Pancreas (tissue), 10 donors: Measurements from ENCODE around the gene LHPP. TPM values are rescaled to one million over a fixed set of nuclear protein-coding genes. Genes with fewer than 3 reads are reported as not detected.
A peak's percentile ranks its signal among the peaks of the same experiment; 100 is the strongest.

Experiments used
- ATAC-seq, 4 donors: fragments of 200-7000 bp; cut with Tn5 transposase; one replicate each; pipeline versions ENCODE4 v1.8.0 to v1.9.1; 2020; ENCODE audit warnings: mild to moderate bottlenecking in 4 of 4, moderate library complexity in 4 of 4
- DNase-seq, 6 donors: peaks; one replicate each; pipeline ENCODE4 v3.0.0-alpha.2; 2020
- FAIRE-seq: peaks from 2 replicates; lab custom pipeline; 2012; peaks lifted over from hg19 to GRCh38; lab: Jason Lieb, UNC
- H3K27ac ChIP-seq, 4 donors: fragments of 200-600 bp; sonication (generic); 1 replicate in 3 of 4; 2 replicates in 1 of 4; pipeline versions ENCODE4 v1.5.0 to v1.8.0; 2020
- H3K27me3 ChIP-seq, 4 donors: fragments of 200-600 bp; one replicate each; pipeline ENCODE4 v1.8.0; 2021
- H3K36me3 ChIP-seq, 3 donors: fragments of 200-600 bp; sonication (generic) in 1 of 3; one replicate each; pipeline versions ENCODE4 v1.5.0 to v1.8.0; 2020 to 2021
- H3K4me1 ChIP-seq, 3 donors: fragments of 200-600 bp; one replicate each; pipeline ENCODE4 v1.8.0; 2021
- H3K4me3 ChIP-seq, 4 donors: fragments of 200-600 bp; sonication (generic) in 2 of 4; one replicate each; pipeline versions ENCODE4 v1.5.0 to v1.8.0; 2020 to 2021
- H3K9me3 ChIP-seq, 4 donors: fragments of 200-600 bp; one replicate each; pipeline ENCODE4 v1.8.0; 2021
- CTCF ChIP-seq, 4 donors: fragments of 200-600 bp; sonication (generic) in 3 of 4; IDR thresholded peaks; one replicate each; pipeline versions ENCODE4 v1.5.0 to v1.8.0; 2021; ENCODE audit warnings: antibody characterized with exemption in 4 of 4
- WGBS, 2 donors: extraction: QIAGEN DNeasy Blood & Tissue Kit; methylation state at CpG; one replicate each; pipeline ENCODE4 v1.1.7; 2013; 5-methylcytosine and 5-hydroxymethylcytosine counted together
- intact Hi-C, 3 donors: fragments of 100-400 bp; cut with DNase I; formaldehyde crosslinking; loops; one replicate each; pipeline versions ENCODE4 v1.11.1 to v1.14.2; 2022
- polyA plus RNA-seq, 2 donors: library from polyadenylated mRNA; stranded (reverse); fragments of 200-250 nt; gene quantifications; one replicate each; pipeline ENCODE4 v1.2.3, GENCODE V29; 2013
- total RNA-seq, 6 donors: library from RNA; stranded (reverse); fragmentation: NEBNext Ultra II Directional in 4 of 6; extraction: Animal tissue kit (Norgen Biotek cat#: 25700) in 4 of 6; gene quantifications; one replicate each; pipeline versions ENCODE4 v1.2.1 to v1.2.4, GENCODE V29; 2021 to 2023
- donor health status: healthy with polysubstance abuse.
- donor health status: DM: no; HTN: no; CAD: no; lungs with moderate emphysema.
- donor health status: DM: no; HTN: no; CAD: no.
- donor health status: control.
- donor health status: control.
- donor health status: Bipolar disorder and iron deficiency.
- donor health status: DM: yes; HTN: yes; CAD: no.
- donor health status: DM: no; HTN: no; CAD: no.
- donor health status: DM: no; HTN: no; CAD: no.
- donor health status: DM: yes; HTN: yes; CAD: no.

LHPP gene
- total and polyA plus RNA-seq, 8 donors, result 5.3 to 10.8 (median 7.8) TPM

- intact Hi-C loops, result no loop called here
- TF ChIP-seq CTCF (IDR thresholded peaks at IDR 0.05), result no peak
- peak in 1 of 6 donors; percentile 40 for DNase-seq
- no peaks in the 10 kb centered on the region for H3K4me1 ChIP-seq
- no peak for FAIRE-seq
- ATAC-seq, result no peak
- 96 to 97% methylated on average over 9 of the region's 9 CpGs for WGBS, 2 donors
- no peaks in the 10 kb centered on the region for H3K36me3 ChIP-seq
- H3K9me3 ChIP-seq, result no peaks in the 10 kb centered on the region
- no peaks in the 10 kb centered on the region for H3K27me3 ChIP-seq
- no peak overlapping the region for H3K27ac ChIP-seq
- H3K4me3 ChIP-seq, result no peak overlapping the region
These were observed 200.1 kb downstream of the LHPP start for GRCh38 chr10:124661660-124662180.

- Histone ChIP-seq H3K4me3 (no peak overlapping the region), H3K36me3 (no peaks in the 10 kb centered on the region), H3K9me3 (no peaks in the 10 kb centered on the region), H3K4me1 (no peaks in the 10 kb centered on the region), H3K27me3 (no peaks in the 10 kb centered on the region), H3K27ac (no peak overlapping the region)
- no peak for TF ChIP-seq CTCF (IDR thresholded peaks at IDR 0.05)
- intact Hi-C loops, result no loop called here
- 96 to 97% methylated on average over 8 of the region's 8 CpGs for WGBS, 2 donors
- ATAC-seq (no peak), FAIRE-seq (no peak), DNase-seq (peak in 1 of 6 donors; percentile 23)
These were observed 201.6 kb downstream of the LHPP start for GRCh38 chr10:124663228-124663627.

Other genes starting within 250 kb of the LHPP start
- gene OAT, start 42.9 kb upstream of the LHPP start, total RNA-seq, result 10 to 100 TPM; 11.9 to 24.2 (median 20.5) TPM
- 10 to 100 TPM in 1 of 2 donors, 1 to 10 TPM in 1; 9.9 to 35.5 TPM for gene OAT, start 42.9 kb upstream of the LHPP start, polyA plus RNA-seq
- gene NKX1-2, start 11.8 kb upstream of the LHPP start, total RNA-seq, result not detected
- gene NKX1-2, start 11.8 kb upstream of the LHPP start, polyA plus RNA-seq, result not detected